Esophagus squamous epithelium (tissue), 5 donors: Measurements from ENCODE around the gene QSER1. TPM values are rescaled to one million over a fixed set of nuclear protein-coding genes. Genes with fewer than 3 reads are reported as not detected.

Experiments used
- DNase-seq: peaks from one replicate; lab custom pipeline; 2025; lab: John Stamatoyannopoulos, UW
- H3K27ac ChIP-seq, 4 donors: fragments of 200-600 bp; sonication (generic); one replicate each; pipeline ENCODE4 v1.5.1; 2016 to 2019; ENCODE audit warnings: mild to moderate bottlenecking in 1 of 4
- H3K27me3 ChIP-seq, 4 donors: fragments of 200-600 bp; sonication (generic); 1 replicate in 3 of 4; 2 replicates in 1 of 4; pipeline versions ENCODE4 v1.5.1 to v1.6.0; 2017 to 2021; ENCODE audit warnings: antibody characterized with exemption in 1 of 4
- H3K36me3 ChIP-seq, 3 donors: fragments of 200-600 bp; sonication (generic); one replicate each; pipeline ENCODE4 v1.5.1; 2016 to 2019
- H3K4me1 ChIP-seq, 3 donors: fragments of 200-600 bp; sonication (generic); one replicate each; pipeline ENCODE4 v1.5.1; 2017 to 2019
- H3K4me3 ChIP-seq, 4 donors: fragments of 200-600 bp; sonication (generic); 1 replicate in 3 of 4; 2 replicates in 1 of 4; pipeline ENCODE4 v1.5.1; 2016 to 2019; ENCODE audit warnings: mild to moderate bottlenecking in 2 of 4, moderate library complexity in 1 of 4
- H3K9me3 ChIP-seq, 3 donors: fragments of 200-600 bp; sonication (generic); one replicate each; pipeline ENCODE4 v1.5.1; 2016 to 2019
- POLR2A ChIP-seq, 4 donors: fragments of 450-650 bp; IDR thresholded peaks; one replicate each; pipeline ENCODE4 v1.6.1; 2017; ENCODE audit warnings: antibody characterized with exemption in 4 of 4, mild to moderate bottlenecking in 4 of 4, moderate library complexity in 3 of 4
- WGBS, 2 donors: methylation state at CpG; one replicate each; pipeline ENCODE4 v1.1.5; 2018; 5-methylcytosine and 5-hydroxymethylcytosine counted together
- intact Hi-C: fragments of 100-400 bp; cut with DNase I; formaldehyde crosslinking; loops from one replicate; pipeline ENCODE4 v1.15.0; 2022
- total RNA-seq, 4 donors: library from RNA; depleted of rRNA; stranded (reverse); fragments of >200 nt; gene quantifications; one replicate each; pipeline ENCODE4 v1.1.0, GENCODE V29; 2016
- TF ChIP-seq, protein P1 (sequence below), 6 experiments: fragments of 450-650 bp in 4 of 6; fragments of 200-600 bp in 2 of 6; sonication (generic) in 2 of 6; IDR thresholded peaks; one replicate each; pipeline ENCODE4 v1.5.1; 2016 to 2019; ENCODE audit warnings: antibody characterized with exemption in 6 of 6, mild to moderate bottlenecking in 4 of 6, moderate library complexity in 4 of 6
- donor health status: DM: yes; HTN: yes; CAD: no.

Gene QSER1
- total RNA-seq, 4 donors from 2014 or later: 26.7 to 43.5 (median 33.3) TPM

DNA sequence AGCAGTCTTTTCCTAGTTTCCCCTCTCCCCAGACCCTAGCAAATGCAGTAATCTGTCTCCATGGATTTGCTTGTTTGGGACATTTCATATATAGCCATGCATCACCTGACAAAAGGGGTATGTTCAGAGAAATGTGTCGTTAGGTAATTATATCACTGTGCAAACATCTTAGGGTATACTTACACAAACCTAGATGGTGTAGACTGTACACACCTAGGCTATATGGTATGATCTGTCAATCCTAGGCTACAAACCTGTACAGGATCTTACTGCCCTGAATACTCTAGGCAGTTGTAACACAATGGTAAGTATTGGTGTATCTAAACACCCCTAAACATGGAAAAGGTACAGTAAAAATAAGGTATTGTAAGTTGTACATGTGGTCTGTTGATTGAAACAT lies 23.8 kb downstream of the QSER1 start:
- TF ChIP-seq POLR2A (IDR thresholded peaks at IDR 0.05): no peak
- TF ChIP-seq, protein P1, sequence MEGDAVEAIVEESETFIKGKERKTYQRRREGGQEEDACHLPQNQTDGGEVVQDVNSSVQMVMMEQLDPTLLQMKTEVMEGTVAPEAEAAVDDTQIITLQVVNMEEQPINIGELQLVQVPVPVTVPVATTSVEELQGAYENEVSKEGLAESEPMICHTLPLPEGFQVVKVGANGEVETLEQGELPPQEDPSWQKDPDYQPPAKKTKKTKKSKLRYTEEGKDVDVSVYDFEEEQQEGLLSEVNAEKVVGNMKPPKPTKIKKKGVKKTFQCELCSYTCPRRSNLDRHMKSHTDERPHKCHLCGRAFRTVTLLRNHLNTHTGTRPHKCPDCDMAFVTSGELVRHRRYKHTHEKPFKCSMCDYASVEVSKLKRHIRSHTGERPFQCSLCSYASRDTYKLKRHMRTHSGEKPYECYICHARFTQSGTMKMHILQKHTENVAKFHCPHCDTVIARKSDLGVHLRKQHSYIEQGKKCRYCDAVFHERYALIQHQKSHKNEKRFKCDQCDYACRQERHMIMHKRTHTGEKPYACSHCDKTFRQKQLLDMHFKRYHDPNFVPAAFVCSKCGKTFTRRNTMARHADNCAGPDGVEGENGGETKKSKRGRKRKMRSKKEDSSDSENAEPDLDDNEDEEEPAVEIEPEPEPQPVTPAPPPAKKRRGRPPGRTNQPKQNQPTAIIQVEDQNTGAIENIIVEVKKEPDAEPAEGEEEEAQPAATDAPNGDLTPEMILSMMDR (IDR thresholded peaks at IDR 0.05): no peak
- intact Hi-C loops: no loop called here
- peaks cover 0 to 32% (median 3%) of the 10 kb centered on the region in 3 donors for H3K4me1 ChIP-seq
- H3K4me3 ChIP-seq: no peak overlapping the region
- no peak overlapping the region for H3K27ac ChIP-seq
- H3K9me3 ChIP-seq: no peaks in the 10 kb centered on the region
- no peaks in the 10 kb centered on the region for H3K36me3 ChIP-seq
- no peaks in the 10 kb centered on the region for H3K27me3 ChIP-seq
- 89 to 92% methylated on average over 1 of the region's 1 CpG for WGBS, 2 donors
- no peak for DNase-seq

DNA sequence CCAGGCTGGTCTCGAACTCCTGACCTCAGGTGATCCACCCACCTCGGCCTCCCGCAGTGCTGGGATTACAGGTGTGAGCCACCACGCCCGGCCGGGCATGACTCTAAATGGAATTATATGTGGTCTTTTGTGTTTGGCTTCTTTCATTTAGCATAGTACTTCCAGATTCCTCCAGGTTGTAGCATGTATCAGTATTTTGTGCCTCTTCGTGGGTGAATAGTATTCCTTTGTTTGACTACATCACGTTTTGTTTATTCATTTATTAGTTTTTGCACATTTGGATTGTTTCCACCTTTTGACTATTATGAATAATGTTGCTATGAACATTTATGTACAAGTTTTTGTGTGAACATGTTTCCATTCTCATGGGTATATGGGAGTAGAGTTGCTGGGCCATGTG lies 24.4 kb downstream of the QSER1 start:
- H3K4me3 ChIP-seq: no peak overlapping the region
- H3K36me3 ChIP-seq: no peaks in the 10 kb centered on the region
- no peak for DNase-seq
- TF ChIP-seq, protein P1 (IDR thresholded peaks at IDR 0.05): no peak
- TF ChIP-seq POLR2A (IDR thresholded peaks at IDR 0.05): no peak
- peaks cover 0 to 32% (median 3%) of the 10 kb centered on the region in 3 donors for H3K4me1 ChIP-seq
- H3K9me3 ChIP-seq: no peaks in the 10 kb centered on the region
- no peaks in the 10 kb centered on the region for H3K27me3 ChIP-seq
- intact Hi-C loops: no loop called here
- no peak overlapping the region for H3K27ac ChIP-seq
- WGBS, 2 donors: 81 to 88% methylated on average over 7 to 8 of the region's 8 CpGs

DNA sequence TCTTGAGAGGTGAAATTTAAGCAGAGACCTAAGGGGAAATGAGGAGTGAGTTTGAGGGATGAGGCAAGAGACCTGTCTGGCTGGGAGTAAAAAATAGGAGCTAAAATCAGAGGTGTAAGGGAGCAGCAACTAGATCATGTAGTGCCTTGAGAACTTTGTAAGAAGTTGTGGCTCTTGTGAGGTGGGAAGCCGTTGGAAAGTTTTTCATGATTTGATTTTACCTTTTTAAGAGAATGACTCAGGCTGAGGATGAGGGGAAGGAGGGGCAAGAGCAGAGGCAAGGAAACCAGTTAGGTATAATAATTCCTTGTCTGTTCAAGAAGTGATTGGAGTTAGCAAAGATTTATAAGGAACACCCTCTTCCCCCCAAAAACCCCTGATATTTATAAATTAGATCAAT lies 25.8 kb downstream of the QSER1 start:
- Histone ChIP-seq H3K4me1 (peaks cover 0 to 32% (median 3%) of the 10 kb centered on the region in 3 donors), H3K9me3 (no peaks in the 10 kb centered on the region), H3K27ac (no peak overlapping the region), H3K36me3 (no peaks in the 10 kb centered on the region), H3K27me3 (no peaks in the 10 kb centered on the region), H3K4me3 (no peak overlapping the region)
- DNase-seq: no peak
- TF ChIP-seq POLR2A (IDR thresholded peaks at IDR 0.05): no peak
- TF ChIP-seq, protein P1 (IDR thresholded peaks at IDR 0.05): no peak
- 35 to 39% methylated on average over 1 of the region's 1 CpG for WGBS, 2 donors
- intact Hi-C loops: no loop called here

DNA sequence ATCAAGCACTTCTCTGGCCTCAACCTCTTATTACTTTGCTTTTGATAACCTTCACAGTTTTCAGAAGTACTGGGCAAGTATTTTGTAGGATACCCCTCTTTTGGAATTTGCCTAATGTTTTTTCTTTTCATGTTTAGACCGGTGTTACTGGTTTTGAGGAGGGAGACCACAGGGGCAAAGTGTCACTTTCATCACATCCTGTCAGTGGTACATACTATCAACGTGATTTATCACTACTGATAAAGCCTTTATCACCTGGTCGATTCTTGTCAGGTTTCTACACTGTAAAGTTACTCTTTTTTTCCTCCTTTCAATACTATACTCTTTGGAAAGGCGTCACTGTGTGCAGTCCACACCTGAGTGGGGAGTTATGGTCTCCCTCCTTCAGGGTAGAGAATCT lies 26.7 kb downstream of the QSER1 start:
- intact Hi-C loops: no loop called here
- Histone ChIP-seq H3K27ac (no peak overlapping the region), H3K4me1 (peaks cover 0 to 25% (median 3%) of the 10 kb centered on the region in 3 donors), H3K27me3 (no peaks in the 10 kb centered on the region), H3K36me3 (no peaks in the 10 kb centered on the region), H3K4me3 (no peak overlapping the region), H3K9me3 (no peaks in the 10 kb centered on the region)
- 53 to 58% methylated on average over 4 of the region's 4 CpGs for WGBS, 2 donors
- TF ChIP-seq, protein P1 (IDR thresholded peaks at IDR 0.05): no peak
- DNase-seq: no peak

DNA sequence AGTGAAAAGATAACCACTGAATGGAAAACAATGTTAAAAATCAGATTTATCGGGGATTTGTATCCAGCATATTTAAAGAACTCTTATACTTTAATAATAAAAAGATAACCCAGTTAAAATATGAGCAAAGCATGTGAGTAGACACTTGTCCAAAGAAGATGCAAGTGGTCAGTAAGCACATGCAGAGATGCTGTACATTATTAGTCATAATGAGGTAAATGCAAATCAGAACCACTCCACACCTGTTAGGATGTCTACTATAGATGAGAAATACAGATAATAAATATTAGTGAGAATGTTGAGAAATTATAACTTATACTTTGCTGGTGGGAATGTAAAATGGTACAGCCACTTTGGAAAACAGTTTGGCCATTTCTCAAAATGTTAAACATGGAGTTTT lies 28.0 kb downstream of the QSER1 start:
- Histone ChIP-seq H3K27ac (no peak overlapping the region), H3K27me3 (no peaks in the 10 kb centered on the region), H3K36me3 (peaks cover 0 to 1% (median 0%) of the 10 kb centered on the region in 3 donors), H3K4me3 (no peak overlapping the region), H3K4me1 (peaks cover 0 to 17% (median 0%) of the 10 kb centered on the region in 3 donors), H3K9me3 (no peaks in the 10 kb centered on the region)
- DNase-seq: no peak
- TF ChIP-seq, protein P1 (IDR thresholded peaks at IDR 0.05): no peak
- no peak for TF ChIP-seq POLR2A (IDR thresholded peaks at IDR 0.05)
- intact Hi-C loops: no loop called here
- 92 to 94% methylated on average over 1 of the region's 1 CpG for WGBS, 2 donors
